HepG2 (cell line): ENCODE data around the gene SCAF11. TPM values are rescaled to one million over a fixed set of nuclear protein-coding genes. Genes with fewer than 3 reads are reported as not detected.

ENCODE experiments used
- ATAC-seq: fragments of 200-7000 bp; cut with Tn5 transposase; 3 replicates; pipeline ENCODE4 v1.9.1; 2020; ENCODE audit warnings: mild to moderate bottlenecking, moderate library complexity
- BruUV-seq: library from RNA; stranded (reverse); fragments of 400-500 nt; replicated peaks from 2 replicates; lab custom pipeline; 2021; lab: Mats Ljungman, UMichigan
- CTCF ChIA-PET: fragments of 300-600 bp; formaldehyde crosslinking; extraction: SDS; loops from one replicate; lab custom pipeline; 2021; ENCODE audit warnings: low total read pairs, inconsistent platforms, low intra/inter-chr PET ratio; lab: Yijun Ruan, JAX
- POLR2A ChIA-PET: fragments of 350-600 bp; sonication (Branson Sonifier 250); formaldehyde crosslinking; loops from one replicate; lab custom pipeline; 2020; ENCODE audit warnings: antibody characterized with exemption, inconsistent platforms; lab: Yijun Ruan, JAX
- DNase-seq: peaks from one replicate; pipeline ENCODE4 v3.0.0-alpha.2; 2015; ENCODE audit warnings: low spot score
- FAIRE-seq: peaks from 3 replicates; lab custom pipeline; 2011; peaks lifted over from hg19 to GRCh38; lab: Jason Lieb, UNC
- H2AFZ ChIP-seq: one replicate; pipeline ENCODE4 v1.6.1; 2011; ENCODE audit warnings: low read length, inconsistent platforms
- H3K27ac ChIP-seq: fragments of 300-600 bp; 3 replicates; pipeline ENCODE4 v1.8.0; 2011; ENCODE audit warnings: mixed run types, mild to moderate bottlenecking, mixed read lengths, low read length, inconsistent platforms; ENCODE audit not compliant: insufficient read depth; ENCODE audit errors: extremely low read length
- H3K27me3 ChIP-seq, 2 experiments: fragments of 200-600 bp in 1 of 2; 2 replicates in 1 of 2; 3 replicates in 1 of 2; pipeline versions ENCODE4 v1.6.0 to v1.8.0; 2011; ENCODE audit warnings: low read length in 2 of 2, mild to moderate bottlenecking in 2 of 2, moderate library complexity in 2 of 2, inconsistent platforms in 1 of 2; ENCODE audit not compliant: insufficient read depth in 2 of 2, control insufficient read depth in 1 of 2
- H3K36me3 ChIP-seq, 2 experiments: fragments of 200-600 bp in 1 of 2; replicated peaks in 1 of 2; 2 replicates in 1 of 2; 3 replicates in 1 of 2; pipeline versions ENCODE4 v1.5.1 to v1.8.0; 2011; ENCODE audit warnings: low read length in 2 of 2, inconsistent platforms in 1 of 2; ENCODE audit not compliant: insufficient read depth in 2 of 2, control insufficient read depth in 1 of 2
- H3K4me1 ChIP-seq: 2 replicates; pipeline ENCODE4 v1.5.1; 2012; ENCODE audit warnings: low read length, inconsistent platforms; ENCODE audit not compliant: insufficient read depth
- H3K4me2 ChIP-seq: 2 replicates; pipeline ENCODE4 v1.6.0; 2011; ENCODE audit warnings: low read depth, low read length, inconsistent platforms
- H3K4me3 ChIP-seq, 3 experiments: fragments of 200-600 bp in 1 of 3; sonication (generic), shearing (Covaris generic) in 1 of 3; replicated peaks in 1 of 3; 2 replicates each; pipeline ENCODE4 v1.5.1; 2011 to 2016; ENCODE audit warnings: low read length in 3 of 3, inconsistent platforms in 2 of 3, low read depth in 2 of 3, mild to moderate bottlenecking in 2 of 3, control low read depth in 1 of 3, mixed read lengths in 1 of 3; ENCODE audit not compliant: insufficient read depth in 1 of 3
- H3K79me2 ChIP-seq: one replicate; pipeline ENCODE4 v1.6.1; 2011; ENCODE audit warnings: low read length, inconsistent platforms; ENCODE audit not compliant: insufficient read depth
- H3K9ac ChIP-seq: 2 replicates; pipeline ENCODE4 v1.6.0; 2011; ENCODE audit warnings: mild to moderate bottlenecking, low read depth, low read length, inconsistent platforms; ENCODE audit not compliant: insufficient read depth
- H3K9me3 ChIP-seq: 2 replicates; pipeline ENCODE4 v1.5.1; 2012; ENCODE audit warnings: mild to moderate bottlenecking, low read length
- H4K20me1 ChIP-seq: 2 replicates; pipeline ENCODE4 v1.6.0; 2011; ENCODE audit warnings: inconsistent platforms, mild to moderate bottlenecking, low read length, moderate library complexity; ENCODE audit not compliant: insufficient read depth
- ATRX ChIP-seq: sonication (generic); formaldehyde crosslinking; IDR thresholded peaks from 2 replicates; pipeline ENCODE4 v1.4.0; 2020; ENCODE audit warnings: missing genetic modification reagents, borderline replicate concordance
- EZH2 ChIP-seq: conservative IDR thresholded peaks from 2 replicates; pipeline ENCODE4 v1.6.1; 2012; ENCODE audit warnings: mild to moderate bottlenecking, low read depth, low read length, moderate library complexity
- RBFOX2 ChIP-seq: fragments of 200-400 bp; formaldehyde crosslinking; IDR thresholded peaks from 2 replicates; pipeline ENCODE4 v1.6.1; 2017; ENCODE audit warnings: low read depth, mild to moderate bottlenecking, low read length
- THAP7 ChIP-seq: sonication (generic); formaldehyde crosslinking; IDR thresholded peaks from 2 replicates; pipeline ENCODE4 v1.8.1; 2023; ENCODE audit warnings: mild to moderate bottlenecking, missing genetic modification reagents
- ZNF232 ChIP-seq: sonication (generic); formaldehyde crosslinking; IDR thresholded peaks from 2 replicates; pipeline ENCODE4 v1.4.0; 2020; ENCODE audit warnings: missing genetic modification reagents, borderline replicate concordance
- ZNF883 ChIP-seq: sonication (generic); formaldehyde crosslinking; IDR thresholded peaks from 2 replicates; pipeline ENCODE4 v1.5.1; 2020; ENCODE audit warnings: mild to moderate bottlenecking, missing genetic modification reagents; ENCODE audit errors: not compliant biosample characterization
- WGBS: methylation state at CpG from one replicate; pipeline ENCODE4 v1.1.6; 2017; ENCODE audit warnings: low lambda C conversion rate; 5-methylcytosine and 5-hydroxymethylcytosine counted together
- in situ Hi-C: cut with HindIII; loops from 2 replicates; pipeline ENCODE4 v1.10.0; 2017; ENCODE audit warnings: low pct_unique_long_range_greater_than_20kb; ENCODE audit not compliant: extremely low pct_ligation_motif_present
- intact Hi-C: fragments of 100-400 bp; cut with micrococcal nuclease; formaldehyde crosslinking; loops from one replicate; pipeline ENCODE4 v1.10.0; 2022; ENCODE audit not compliant: unreplicated experiment
- polyA plus RNA-seq, 8 experiments: library from polyadenylated mRNA; depleted of rRNA in 3 of 8; stranded (reverse) in 7 of 8; unstranded in 1 of 8; fragments of >200 nt; fragmentation: Illumina TruSeq in 4 of 8; extraction: Trizol in 4 of 8; gene quantifications; 2 replicates each; pipeline versions ENCODE4 v1.2.1 to v1.2.3, GENCODE V29; 2011 to 2016; ENCODE audit warnings: low read depth in 4 of 8, missing spikeins in 1 of 8, mixed read lengths in 1 of 8; ENCODE audit not compliant: insufficient read depth in 1 of 8
- total RNA-seq, 5 experiments: library from RNA; depleted of rRNA; stranded (reverse); fragments of >200 nt; fragmentation: Illumina TruSeq; extraction: Trizol; gene quantifications; 2 replicates each; pipeline ENCODE4 v1.2.3, GENCODE V29; 2016; ENCODE audit warnings: low read depth in 1 of 5
- TF ChIP-seq, protein P1 (sequence below): sonication (generic); formaldehyde crosslinking; IDR thresholded peaks from 2 replicates; pipeline ENCODE4 v1.5.1; 2020; ENCODE audit warnings: mild to moderate bottlenecking, missing genetic modification reagents, borderline replicate concordance

SCAF11 gene
- total and polyA plus RNA-seq, 2 of the 13 experiments (the other 11 are each of a cell fraction or from before 2014, with no cell fraction given), result 26.9 to 38.3 TPM

DNA sequence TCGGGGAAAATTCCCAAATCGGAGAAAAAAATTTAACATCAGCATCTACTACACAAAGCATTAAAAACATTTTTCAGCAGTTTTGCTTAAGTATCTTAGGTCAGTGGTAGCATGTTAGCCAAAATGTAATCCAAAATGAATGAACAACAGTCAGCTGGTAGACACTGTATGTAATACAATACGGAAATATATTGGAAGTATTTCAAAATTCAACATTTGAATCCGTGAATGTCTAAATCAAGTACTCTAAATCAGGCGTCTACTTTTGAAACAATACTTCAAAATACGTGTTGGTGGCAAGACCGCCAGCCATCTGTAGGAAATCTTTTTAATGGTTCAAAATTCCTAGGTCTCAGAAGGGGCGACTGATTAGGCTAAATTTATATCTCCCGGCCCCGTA lies 1.1 kb downstream of the SCAF11 start (continued):
- TF ChIP-seq, protein P1, sequence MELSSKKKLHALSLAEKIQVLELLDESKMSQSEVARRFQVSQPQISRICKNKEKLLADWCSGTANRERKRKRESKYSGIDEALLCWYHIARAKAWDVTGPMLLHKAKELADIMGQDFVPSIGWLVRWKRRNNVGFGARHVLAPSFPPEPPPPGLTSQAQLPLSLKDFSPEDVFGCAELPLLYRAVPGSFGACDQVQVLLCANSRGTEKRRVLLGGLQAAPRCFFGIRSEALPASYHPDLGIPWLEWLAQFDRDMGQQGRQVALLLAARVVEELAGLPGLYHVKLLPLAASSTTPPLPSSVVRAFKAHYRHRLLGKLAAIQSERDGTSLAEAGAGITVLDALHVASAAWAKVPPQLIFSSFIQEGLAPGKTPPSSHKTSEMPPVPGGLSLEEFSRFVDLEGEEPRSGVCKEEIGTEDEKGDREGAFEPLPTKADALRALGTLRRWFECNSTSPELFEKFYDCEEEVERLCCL (CRISPR knock-in tag), result no peak
- TF ChIP-seq ATRX (CRISPR knock-in tag), result no peak
- TF ChIP-seq THAP7, result no peak
- TF ChIP-seq EZH2, result no peak
- no peak for TF ChIP-seq ZNF883 (CRISPR knock-in tag)

DNA sequence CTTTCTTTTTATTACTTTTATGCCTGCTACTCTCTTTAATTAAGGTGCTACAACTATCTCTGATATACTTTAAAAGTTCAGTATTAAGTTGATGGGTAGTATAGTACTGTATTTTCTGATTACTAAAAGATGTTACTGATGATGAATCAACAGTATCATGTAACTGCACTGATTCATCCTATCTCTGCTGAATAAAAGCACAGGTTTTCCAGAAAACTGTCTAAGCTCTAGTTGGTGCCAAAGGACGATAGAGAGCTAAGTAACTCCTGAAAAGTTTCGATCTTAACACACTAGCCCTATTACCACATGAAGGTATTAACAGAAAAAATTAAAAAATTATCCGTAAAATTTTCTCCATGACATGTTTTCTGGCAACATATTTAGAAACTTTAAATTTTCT lies 2.1 kb downstream of the SCAF11 start:
- ChIA-PET POLR2A (no interaction called here), CTCF (no interaction called here)
- H3K4me2 ChIP-seq, result peak overlapping the region; percentile 77
- H3K27ac ChIP-seq, result no peak overlapping the region
- ATAC-seq, result no peak
- H3K9ac ChIP-seq, result peak overlapping the region; percentile 98
- BruUV-seq, result no TSS peak
- FAIRE-seq, result no peak
- H4K20me1 ChIP-seq, result peaks cover 35% of the 10 kb centered on the region
- DNase-seq, result no peak
- H3K27me3 ChIP-seq, result no peaks in the 10 kb centered on the region
- H3K79me2 ChIP-seq, result peaks cover 72% of the 10 kb centered on the region
- WGBS, result 22% methylated on average over 3 of the region's 3 CpGs
- intact Hi-C loops (no loop called here), in situ Hi-C loops (no loop called here)
- H3K4me3 ChIP-seq, result peak overlapping the region; percentile 80 to 90 (median 86)
- peaks cover 53% of the 10 kb centered on the region for H3K4me1 ChIP-seq
- no peak overlapping the region for H2AFZ ChIP-seq
- no peaks in the 10 kb centered on the region for H3K9me3 ChIP-seq
- peaks cover 0 to 15% of the 10 kb centered on the region in 2 experiments; a peak in 2 of 5 replicates for H3K36me3 ChIP-seq
- TF ChIP-seq ZNF232, result no peak
- peak; percentile 42; the same call in 1 of the 2 replicates for TF ChIP-seq RBFOX2
